Measurements from ENCODE around the gene S100A1.

- no peak for TF ChIP-seq POLR2A (IDR thresholded peaks at IDR 0.05; ENCODE audit: low read depth, low read length)
- no peak for TF ChIP-seq POLR2AphosphoS5 (IDR thresholded peaks at IDR 0.05; ENCODE audit: low read depth, low read length)
Measured at GRCh38 chr1:153614906-153615305, 13.3 kb upstream of the S100A1 start.
